Body of pancreas (tissue), 4 donors: Measurements from ENCODE around the gene C14orf93. TPM values are rescaled to one million over a fixed set of nuclear protein-coding genes. Genes with fewer than 3 reads are reported as not detected.
"Not testable (repeated sequence)": the region's sequence is repeated elsewhere in the genome, so short reads cannot be mapped to it uniquely, and the experiment has no call there.

Source experiments
- ATAC-seq: fragments of 150-250 bp; one replicate; pipeline ENCODE4 v1.9.1; 2016
- DNase-seq, 4 donors: peaks; one replicate each; pipeline ENCODE4 v3.0.0-alpha.2; 2019
- H3K27ac ChIP-seq, 4 donors: fragments of 200-600 bp; sonication (generic); 1 replicate in 3 of 4; 2 replicates in 1 of 4; pipeline versions ENCODE4 v1.5.1 to v1.6.1; 2016 to 2019; ENCODE audit warnings: mild to moderate bottlenecking in 1 of 4, mixed read lengths in 1 of 4, moderate library complexity in 1 of 4
- H3K27me3 ChIP-seq, 2 donors: fragments of 200-600 bp; sonication (generic); one replicate each; pipeline ENCODE4 v1.6.0; 2016; ENCODE audit warnings: mild to moderate bottlenecking in 1 of 2
- H3K36me3 ChIP-seq, 2 donors: fragments of 200-600 bp; sonication (generic); replicated peaks in 1 of 2; 2 replicates each; pipeline ENCODE4 v1.5.1; 2016; ENCODE audit warnings: low read depth in 2 of 2; ENCODE audit not compliant: insufficient read depth in 1 of 2
- H3K4me1 ChIP-seq: fragments of 200-600 bp; sonication (generic); one replicate; pipeline ENCODE4 v1.6.0; 2016
- H3K4me3 ChIP-seq, 2 donors: fragments of 200-600 bp; sonication (generic); 1 replicate in 1 of 2; 2 replicates in 1 of 2; pipeline ENCODE4 v1.5.1; 2016 to 2019
- H3K9me3 ChIP-seq, 3 donors: fragments of 200-600 bp; sonication (generic); 1 replicate in 2 of 3; 2 replicates in 1 of 3; pipeline ENCODE4 v1.5.1; 2016
- CTCF ChIP-seq, 7 experiments: fragments of 450-650 bp in 4 of 7; fragments of 200-600 bp in 3 of 7; sonication (generic) in 3 of 7; IDR thresholded peaks; one replicate each; pipeline ENCODE4 v1.5.1; 2016 to 2019; ENCODE audit warnings: antibody characterized with exemption in 7 of 7
- POLR2A ChIP-seq, 3 donors: fragments of 450-650 bp; IDR thresholded peaks; one replicate each; pipeline ENCODE4 v1.6.1; 2016; ENCODE audit warnings: antibody characterized with exemption in 3 of 3, mild to moderate bottlenecking in 2 of 3
- WGBS, 2 donors: methylation state at CpG; one replicate each; pipeline ENCODE4 v1.1.5; 2017; 5-methylcytosine and 5-hydroxymethylcytosine counted together
- intact Hi-C: fragments of 100-400 bp; cut with DNase I; formaldehyde crosslinking; loops from one replicate; pipeline ENCODE4 v1.15.1; 2023
- total RNA-seq, 2 donors: library from RNA; depleted of rRNA; stranded (reverse); fragments of >200 nt; gene quantifications; one replicate each; pipeline ENCODE4 v1.1.0, GENCODE V29; 2016

The C14orf93 gene
- total RNA-seq, 2 donors from 2014 or later = 4.0 to 11.2 TPM

DNA sequence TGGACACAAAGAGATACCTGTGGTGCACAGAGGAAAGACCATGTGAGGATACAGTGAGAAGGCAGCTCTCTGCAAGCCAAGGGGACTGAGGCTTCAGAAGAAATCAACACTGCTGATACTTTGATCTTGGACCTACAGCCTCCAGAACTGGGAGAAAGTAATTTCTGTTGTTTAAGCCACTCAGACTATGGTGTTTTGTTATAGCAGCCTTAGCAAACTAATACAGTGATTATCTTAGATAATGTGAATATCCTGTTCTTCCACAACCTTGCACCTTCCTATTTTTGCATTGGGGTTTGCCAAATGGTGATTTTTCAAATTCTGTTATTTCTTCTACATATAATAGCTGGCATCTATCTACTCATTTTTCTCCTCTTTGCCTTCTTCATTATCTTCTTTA lies 8.2 kb upstream of the C14orf93 start:
- intact Hi-C loops = no loop called here
- ATAC-seq (no peak), DNase-seq (no peak)
- Histone ChIP-seq H3K9me3 (no peaks in the 10 kb centered on the region), H3K36me3 (no peaks in the 10 kb centered on the region), H3K27ac (no peak overlapping the region), H3K27me3 (no peaks in the 10 kb centered on the region), H3K4me3 (no peak overlapping the region), H3K4me1 (no peaks in the 10 kb centered on the region)
- TF ChIP-seq CTCF (IDR thresholded peaks at IDR 0.05) = no peak
- TF ChIP-seq POLR2A (IDR thresholded peaks at IDR 0.05) = no peak

GRCh38 chr14:23017091-23017490 lies 7.1 kb upstream of the C14orf93 start:
- DNase-seq = no peak

DNA sequence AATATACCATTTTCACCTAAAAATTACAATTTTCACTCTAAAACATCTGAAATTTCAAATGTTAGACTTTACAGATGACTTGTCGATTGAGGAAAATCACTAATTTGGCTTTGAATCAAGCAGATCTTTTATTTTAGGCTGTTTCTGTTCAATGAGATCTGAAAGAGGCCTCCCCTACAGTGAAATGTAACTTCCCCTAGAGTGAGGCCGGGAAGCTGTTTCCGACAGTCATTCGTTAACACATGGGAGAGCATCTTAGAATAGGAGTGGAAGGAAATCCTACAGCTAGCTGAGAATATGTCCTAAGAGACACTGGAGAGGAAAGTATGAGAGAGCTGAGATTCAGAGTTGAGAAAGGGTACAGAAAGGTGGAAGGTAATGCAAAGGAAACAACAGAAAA lies 5.7 kb upstream of the C14orf93 start:
- H3K27me3 ChIP-seq = no peaks in the 10 kb centered on the region
- ATAC-seq (no peak), DNase-seq (no peak)
- no peak overlapping the region for H3K4me3 ChIP-seq
- no peaks in the 10 kb centered on the region for H3K9me3 ChIP-seq
- intact Hi-C loops = no loop called here
- TF ChIP-seq POLR2A (IDR thresholded peaks at IDR 0.05) (no peak), CTCF (IDR thresholded peaks at IDR 0.05) (no peak)
- no peak overlapping the region for H3K27ac ChIP-seq
- H3K4me1 ChIP-seq = no peaks in the 10 kb centered on the region
- H3K36me3 ChIP-seq = no peaks in the 10 kb centered on the region
- 79 to 82% methylated on average over 4 of the region's 4 CpGs for WGBS, 2 donors

More at GRCh38 chr14:23017091-23017490, 7.1 kb upstream of the C14orf93 start:
- ATAC-seq = no peak
- Histone ChIP-seq H3K9me3 (no peaks in the 10 kb centered on the region), H3K4me1 (no peaks in the 10 kb centered on the region), H3K27me3 (no peaks in the 10 kb centered on the region), H3K27ac (no peak overlapping the region), H3K36me3 (no peaks in the 10 kb centered on the region), H3K4me3 (no peak overlapping the region)
- intact Hi-C loops = no loop called here
- TF ChIP-seq CTCF (IDR thresholded peaks at IDR 0.05) (no peak), POLR2A (IDR thresholded peaks at IDR 0.05) (no peak)
- WGBS, 2 donors = 72 to 79% methylated on average over 5 of the region's 5 CpGs

- H3K27ac ChIP-seq, H3K36me3 ChIP-seq, intact Hi-C loops, H3K9me3 ChIP-seq, DNase-seq, H3K4me3 ChIP-seq, H3K4me1 ChIP-seq, ATAC-seq, H3K27me3 ChIP-seq: not testable (repeated sequence)
- 84 to 94% methylated on average over 5 of the region's 5 CpGs for WGBS, 2 donors
Observed at GRCh38 chr14:23013749-23014054, 3.8 kb upstream of the C14orf93 start.

DNA sequence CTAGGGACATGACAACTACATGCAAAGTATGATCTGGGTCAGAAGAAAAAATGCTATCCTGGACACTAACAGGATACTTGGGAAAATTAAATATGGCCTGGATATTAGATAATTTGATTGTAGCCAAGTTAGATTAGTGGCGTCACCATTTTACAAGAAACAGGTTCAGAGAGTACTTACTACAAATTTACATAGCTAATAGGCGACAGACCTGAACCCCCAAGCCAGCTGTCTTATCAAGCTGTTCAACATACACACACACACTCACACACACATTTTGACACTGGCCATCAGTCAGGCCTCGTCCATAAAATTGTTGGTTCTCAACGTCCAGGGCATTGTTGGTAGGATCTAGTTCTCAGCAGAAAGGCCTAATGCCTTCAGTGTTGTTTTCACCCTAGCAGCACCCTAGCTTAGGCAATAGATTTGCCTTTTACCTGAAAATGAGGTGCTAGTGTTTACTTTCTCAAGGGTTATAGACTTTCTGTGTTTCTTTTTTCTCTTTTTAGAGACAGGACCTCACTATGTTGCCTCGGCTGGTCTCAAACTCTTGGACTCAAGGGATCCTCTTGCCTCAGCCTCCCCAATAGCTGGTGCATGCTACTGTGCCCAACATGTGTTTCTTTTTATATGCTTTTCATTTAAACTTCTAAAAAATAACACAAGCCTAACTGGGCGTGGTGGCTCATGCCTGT lies 3.3 kb upstream of the C14orf93 start:
- Histone ChIP-seq H3K27me3 (no peaks in the 10 kb centered on the region), H3K4me3 (no peak overlapping the region), H3K4me1 (peaks cover 4% of the 10 kb centered on the region), H3K36me3 (no peaks in the 10 kb centered on the region), H3K9me3 (no peaks in the 10 kb centered on the region), H3K27ac (no peak overlapping the region)
- intact Hi-C loops = no loop called here
- WGBS, 2 donors = 62 to 66% methylated on average over 6 of the region's 6 CpGs
- DNase-seq (no peak), ATAC-seq (no peak)
- TF ChIP-seq POLR2A (IDR thresholded peaks at IDR 0.05) = no peak
- no peak for TF ChIP-seq CTCF (IDR thresholded peaks at IDR 0.05)
